Right ventricle myocardium superior (tissue), 1 donor: Measurements from ENCODE around the gene PTPRK. TPM values are rescaled to one million over a fixed set of nuclear protein-coding genes. Genes with fewer than 3 reads are reported as not detected.

Experiments
- ATAC-seq: fragments of 200-7000 bp; cut with Tn5 transposase; one replicate; pipeline ENCODE4 v1.9.1; 2020; ENCODE audit warnings: mild to moderate bottlenecking; ENCODE audit not compliant: poor library complexity
- DNase-seq: peaks from one replicate; pipeline ENCODE4 v3.0.0-alpha.2; 2020
- intact Hi-C: fragments of 100-400 bp; cut with DNase I; formaldehyde crosslinking; loops from one replicate; pipeline ENCODE4 v1.11.2; 2022
- total RNA-seq: library from RNA; stranded (reverse); fragmentation: NEBNext Ultra II Directional; extraction: Animal tissue kit (Norgen Biotek cat#: 25700); gene quantifications from one replicate; pipeline ENCODE4 v1.2.1, GENCODE V29; 2021
- donor health status: DM: no; HTN: yes; CAD: no; lungs with severe emphysema.

Gene PTPRK
- total RNA-seq, 1 donor from 2014 or later: 27.9 TPM

- ATAC-seq (no peak), DNase-seq (no peak)
- intact Hi-C loops: no loop called here
Measured at GRCh38 chr6:128368213-128368944, 152.0 kb downstream of the PTPRK start.

DNA sequence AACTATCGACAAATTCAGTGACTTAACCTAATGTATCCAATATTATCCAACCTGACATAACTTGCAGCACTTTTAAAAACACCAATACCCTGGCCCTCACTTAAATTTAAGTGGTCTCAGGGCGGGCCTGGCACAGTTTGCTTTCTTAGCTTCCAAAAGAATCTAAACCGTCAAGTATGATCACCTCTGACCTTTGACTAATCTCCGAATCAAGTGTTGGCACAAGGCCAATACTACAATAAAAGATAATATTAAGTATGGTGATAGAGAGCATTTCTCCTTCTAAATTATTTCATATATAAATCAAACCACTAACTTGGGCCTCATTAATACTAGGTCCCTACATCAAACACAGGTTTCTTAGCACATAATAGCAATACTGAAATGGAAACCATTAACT lies 153.0 kb downstream of the PTPRK start:
- DNase-seq (no peak), ATAC-seq (no peak)
- intact Hi-C loops: no loop called here

DNA sequence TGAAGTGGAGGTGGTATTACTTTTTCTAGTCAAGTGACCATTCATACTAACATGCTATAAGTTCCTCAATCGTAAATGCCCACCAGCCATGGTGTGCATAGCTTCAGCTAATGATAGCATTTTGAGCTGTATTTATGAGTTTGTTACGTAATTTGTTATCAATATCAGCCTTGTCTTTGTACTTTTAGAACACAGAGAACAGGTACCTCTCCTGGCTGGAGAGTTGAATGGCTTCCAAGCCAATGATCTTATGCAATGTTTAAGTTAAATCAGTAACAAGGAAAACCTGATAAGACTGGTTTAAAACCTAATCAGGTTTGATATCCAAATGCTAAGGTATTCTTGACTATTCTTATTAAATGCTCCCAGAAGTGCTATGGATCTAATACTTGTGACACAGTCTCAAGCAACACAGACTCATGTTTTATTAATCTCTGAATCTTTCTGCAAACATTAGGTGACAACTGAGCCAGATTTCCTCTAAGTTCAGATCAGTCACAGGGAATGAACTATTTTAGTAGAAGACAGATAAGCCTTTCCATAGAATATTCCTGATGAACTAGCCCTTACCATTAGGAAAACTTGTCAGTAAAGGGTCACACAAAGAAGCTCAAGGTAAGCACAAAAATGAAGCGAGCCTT lies 154.8 kb downstream of the PTPRK start:
- no peak for ATAC-seq
- no peak for DNase-seq
- intact Hi-C loops: no loop called here

DNA sequence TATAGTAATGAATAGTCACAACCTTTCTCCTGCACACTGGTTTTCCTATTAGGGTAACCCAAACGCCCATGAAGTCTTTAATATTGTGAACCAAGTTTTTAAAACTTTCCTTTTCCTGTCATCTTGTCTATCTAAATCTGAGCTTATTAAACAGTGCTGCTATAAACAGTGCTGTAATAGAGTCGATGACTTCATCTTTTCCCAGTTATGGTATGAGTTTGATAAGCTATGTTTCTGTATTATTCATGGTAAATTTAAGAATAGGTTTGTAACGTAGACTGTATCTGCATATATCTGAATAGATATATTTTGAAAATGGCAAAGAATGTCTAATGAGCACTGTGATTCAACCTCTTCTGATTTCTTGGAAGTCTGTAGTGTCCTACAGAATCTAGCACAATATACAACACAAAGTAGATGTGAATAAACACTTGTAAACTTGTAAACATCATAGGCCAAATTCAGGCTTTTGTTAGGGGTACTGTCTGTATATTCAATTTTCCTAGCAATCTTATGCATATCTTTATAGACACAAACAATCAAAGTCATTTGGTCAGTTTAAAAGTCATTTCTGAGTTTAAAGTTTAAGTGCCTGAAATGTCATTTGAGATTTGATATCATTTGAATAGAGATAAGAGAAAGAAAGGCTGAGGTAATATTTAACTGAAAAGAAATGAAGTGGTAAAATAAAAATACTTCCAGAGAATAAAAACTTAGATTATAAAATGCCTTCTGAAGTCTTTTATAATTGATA lies 155.5 kb downstream of the PTPRK start:
- ATAC-seq (no peak), DNase-seq (no peak)
- intact Hi-C loops: no loop called here

GRCh38 chr6:128363020-128363813 lies 157.2 kb downstream of the PTPRK start:
- DNase-seq (no peak), ATAC-seq (no peak)
- intact Hi-C loops: no loop called here

DNA sequence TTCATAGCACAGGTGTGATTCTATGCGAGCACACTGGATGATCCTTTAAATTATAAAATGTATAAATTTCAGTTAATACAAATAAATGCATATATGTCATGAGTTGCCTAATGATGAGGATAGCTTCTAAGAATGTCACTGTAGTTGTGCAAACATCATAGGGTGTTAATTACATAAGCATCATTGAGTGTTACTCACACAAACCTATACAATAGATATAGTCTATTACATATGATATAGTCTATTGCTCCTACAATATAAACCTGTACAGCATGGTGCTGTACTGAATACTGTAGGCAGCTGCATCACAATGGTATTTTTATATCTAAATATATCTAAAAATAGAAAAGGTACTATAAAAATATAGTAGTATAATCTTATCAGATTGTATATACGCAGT lies 159.0 kb downstream of the PTPRK start:
- ATAC-seq: no peak
- no peak for DNase-seq
- intact Hi-C loops: no loop called here

DNA sequence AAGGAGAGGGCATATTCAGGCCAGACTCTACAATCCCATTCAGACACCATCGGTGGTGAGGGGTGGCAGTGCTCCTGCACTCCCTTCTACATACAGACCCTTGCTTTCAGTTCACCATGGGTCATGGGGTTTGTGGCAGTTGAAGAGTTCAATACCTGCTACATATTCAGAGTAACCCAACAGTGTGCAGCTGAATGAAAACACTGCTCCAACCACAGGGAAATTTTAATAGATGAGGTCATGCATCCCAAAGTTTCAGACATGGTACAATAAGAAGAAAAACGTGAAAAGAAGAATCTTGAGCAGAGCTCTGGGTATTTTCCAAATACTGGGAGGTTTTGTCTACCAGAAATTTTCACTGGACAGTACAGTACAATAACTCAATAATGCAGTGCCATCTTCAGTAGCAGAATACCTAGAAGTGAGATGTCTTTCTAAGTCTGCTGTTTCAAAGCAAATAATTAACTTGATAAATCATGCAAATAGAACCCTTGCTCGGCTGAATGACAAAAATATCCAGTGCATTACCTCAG lies 162.1 kb downstream of the PTPRK start:
- intact Hi-C loops: no loop called here
- ATAC-seq: peak; percentile 20
- no peak for DNase-seq

DNA sequence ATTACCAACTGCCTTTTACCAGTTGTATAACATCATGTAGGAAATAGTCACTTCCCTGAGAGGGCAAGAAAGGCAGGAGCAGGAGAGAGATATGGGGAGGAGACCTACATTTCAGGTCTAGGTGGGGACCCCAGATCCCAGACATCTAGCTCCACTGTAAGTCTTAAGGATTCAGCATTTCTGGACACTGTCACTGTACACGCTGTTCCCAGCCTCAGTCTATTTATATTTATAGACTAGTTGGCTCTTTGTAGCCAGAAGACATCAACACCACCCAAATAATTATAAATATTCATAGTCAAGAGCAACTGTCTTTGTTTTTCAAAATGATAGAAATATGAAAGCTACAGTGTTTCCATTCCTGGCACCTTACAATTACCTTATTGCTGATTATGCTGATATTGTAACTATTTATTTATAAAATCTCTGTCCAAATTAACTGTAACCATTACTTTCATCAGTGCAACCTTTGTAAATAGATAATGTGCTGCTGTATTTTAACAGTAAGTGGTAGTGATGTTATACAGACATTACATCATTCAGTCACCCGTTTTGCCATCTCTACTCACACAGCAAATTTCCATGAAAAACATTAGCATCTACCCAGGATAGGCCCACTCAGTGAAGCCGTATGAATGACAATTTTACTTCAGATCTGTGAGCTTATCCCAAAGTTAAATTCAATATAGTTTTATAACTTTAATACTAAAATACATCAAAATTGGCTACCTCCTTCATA lies 162.8 kb downstream of the PTPRK start:
- ATAC-seq: peak; percentile 83
- DNase-seq: no peak
- intact Hi-C loops: no loop called here

GRCh38 chr6:128352366-128352765 lies 168.0 kb downstream of the PTPRK start:
- DNase-seq (no peak), ATAC-seq (no peak)
- intact Hi-C loops: no loop called here

GRCh38 chr6:128351255-128351514 lies 169.2 kb downstream of the PTPRK start:
- intact Hi-C loops: no loop called here
- no peak for ATAC-seq
- DNase-seq: no peak

DNA sequence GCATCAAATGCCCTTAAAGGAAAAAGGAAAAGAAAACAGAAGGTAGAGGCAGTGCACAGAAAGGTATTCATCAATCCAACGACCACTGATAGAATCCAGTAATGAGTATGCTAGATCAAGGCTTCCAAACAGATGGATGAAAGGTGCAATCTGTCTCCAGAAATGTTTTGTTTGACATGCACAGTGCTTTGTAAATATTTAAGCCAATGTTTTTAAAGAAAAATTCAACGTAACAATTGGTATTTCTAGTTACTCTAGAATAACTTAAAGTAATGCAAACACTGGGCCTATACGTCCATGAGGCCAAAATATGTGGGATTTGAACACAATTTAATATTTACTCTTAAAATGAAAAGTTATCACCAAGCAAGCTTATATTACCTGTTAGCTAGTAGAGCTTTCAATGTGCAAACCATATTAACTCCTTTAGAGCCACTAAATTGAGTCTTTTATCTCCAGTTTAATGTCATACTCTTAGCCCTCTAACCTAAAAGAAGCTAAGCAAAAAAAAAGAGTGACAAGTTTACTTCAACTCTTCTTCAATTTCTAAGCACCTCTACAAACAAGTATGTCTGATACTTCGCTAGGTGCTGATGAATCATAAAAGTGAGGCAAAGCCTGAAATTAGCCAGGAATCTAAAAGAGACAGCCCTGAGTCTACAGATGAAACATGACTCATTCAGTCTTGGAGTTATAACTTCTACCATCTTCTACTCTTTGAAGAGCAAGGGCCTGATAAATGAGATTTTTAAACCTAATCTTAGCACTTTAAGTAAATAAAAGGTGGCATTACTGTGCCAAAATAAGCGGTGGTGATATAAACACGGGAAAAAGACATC lies 169.8 kb downstream of the PTPRK start:
- DNase-seq: no peak
- ATAC-seq: no peak
- intact Hi-C loops: no loop called here

DNA sequence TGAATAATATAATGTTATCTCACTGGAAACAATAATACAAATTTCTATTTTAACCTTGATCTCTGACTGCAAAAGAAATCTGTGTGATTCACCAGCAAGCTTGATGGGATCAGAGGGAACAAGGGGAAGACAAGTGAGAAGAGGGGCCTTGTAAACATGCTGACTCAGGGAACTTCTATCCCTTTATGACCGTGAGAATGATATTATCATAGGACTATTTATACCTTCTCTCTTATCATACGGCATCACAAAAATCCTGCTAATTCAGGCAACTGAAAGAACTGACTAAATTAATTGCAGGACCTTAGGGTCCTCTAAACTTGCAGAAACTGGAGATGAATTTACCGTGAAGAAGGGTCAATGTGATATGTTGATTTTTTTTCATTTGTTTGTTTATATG lies 173.3 kb downstream of the PTPRK start:
- ATAC-seq (no peak), DNase-seq (no peak)
- intact Hi-C loops: no loop called here

GRCh38 chr6:128346569-128346968 lies 173.8 kb downstream of the PTPRK start:
- intact Hi-C loops: no loop called here
- ATAC-seq: no peak
- DNase-seq: no peak

- ATAC-seq (no peak), DNase-seq (no peak)
- intact Hi-C loops: no loop called here
Measured at GRCh38 chr6:128345278-128345677, 175.1 kb downstream of the PTPRK start.

- intact Hi-C loops: no loop called here
- ATAC-seq (no peak), DNase-seq (no peak)
Measured at GRCh38 chr6:128343706-128344105, 176.7 kb downstream of the PTPRK start.

DNA sequence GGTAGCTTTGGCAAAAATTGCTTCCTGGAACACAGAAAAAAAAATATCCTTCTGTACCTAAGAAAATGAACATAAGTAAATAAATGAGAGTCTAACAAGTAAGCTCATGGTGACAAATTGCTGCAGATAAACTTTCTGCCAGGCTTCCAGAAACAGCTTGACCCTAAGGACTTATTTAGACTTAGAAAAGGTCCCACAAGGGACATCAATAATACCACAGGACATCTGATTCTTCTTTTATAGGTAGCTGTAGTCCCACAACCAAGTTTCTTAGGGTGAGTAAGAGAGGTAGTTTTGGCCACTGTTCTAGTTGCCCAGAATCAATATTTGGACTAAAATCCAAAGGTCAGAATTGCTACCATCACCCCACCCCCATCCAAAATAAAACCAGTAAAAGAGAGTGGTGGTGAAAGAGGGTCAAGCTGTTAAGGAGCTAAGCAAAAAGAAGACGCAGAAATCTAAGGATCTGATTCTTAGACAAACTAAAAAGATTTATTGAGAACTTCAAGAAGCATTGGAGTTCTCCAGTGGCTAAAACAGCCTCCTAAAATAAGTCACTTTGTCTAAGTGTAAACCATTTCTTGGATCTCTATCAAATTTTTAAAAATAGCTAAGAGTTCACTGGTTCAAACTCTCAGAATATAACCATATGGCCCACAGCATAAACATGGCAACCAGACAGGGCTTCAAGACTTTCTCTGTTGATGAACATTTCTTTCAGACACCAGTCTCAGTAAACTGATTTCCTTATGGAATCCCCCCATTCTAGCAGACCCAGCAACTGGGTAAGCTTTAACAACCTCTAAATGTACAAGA lies 180.6 kb downstream of the PTPRK start:
- intact Hi-C loops: no loop called here
- DNase-seq: no peak
- ATAC-seq: peak; percentile 63

GRCh38 chr6:128337619-128338018 lies 182.8 kb downstream of the PTPRK start:
- intact Hi-C loops: no loop called here
- no peak for DNase-seq
- ATAC-seq: no peak
